Lower lobe of right lung (tissue), 2 donors: ENCODE results near the gene TTN. TPM values are rescaled to one million over a fixed set of nuclear protein-coding genes. Genes with fewer than 3 reads are reported as not detected.
A peak's percentile ranks its signal among the peaks of the same experiment; 100 is the strongest.

ENCODE experiments used
- ATAC-seq, 2 donors: fragments of 200-7000 bp; cut with Tn5 transposase; one replicate each; pipeline ENCODE4 v1.9.1; 2020 to 2022; ENCODE audit warnings: mild to moderate bottlenecking in 2 of 2, moderate library complexity in 2 of 2
- DNase-seq: peaks from one replicate; pipeline ENCODE4 v3.0.0-alpha.2; 2020
- H3K27ac ChIP-seq: fragments of 200-600 bp; one replicate; pipeline ENCODE4 v1.8.0; 2022
- H3K27me3 ChIP-seq: fragments of 200-600 bp; one replicate; pipeline ENCODE4 v1.8.0; 2022; ENCODE audit warnings: low read depth
- H3K36me3 ChIP-seq: fragments of 200-600 bp; one replicate; pipeline ENCODE4 v1.8.0; 2022; ENCODE audit warnings: mild to moderate bottlenecking
- H3K4me1 ChIP-seq: fragments of 200-600 bp; one replicate; pipeline ENCODE4 v1.8.0; 2022
- H3K4me3 ChIP-seq: fragments of 200-600 bp; one replicate; pipeline ENCODE4 v1.8.0; 2022; ENCODE audit warnings: mild to moderate bottlenecking
- H3K9me3 ChIP-seq: fragments of 200-600 bp; one replicate; pipeline ENCODE4 v1.8.0; 2022
- CTCF ChIP-seq: fragments of 200-600 bp; IDR thresholded peaks from one replicate; pipeline ENCODE4 v1.8.0; 2022; ENCODE audit warnings: antibody characterized with exemption, mild to moderate bottlenecking
- intact Hi-C: fragments of 100-400 bp; cut with DNase I; formaldehyde crosslinking; loops from one replicate; pipeline ENCODE4 v1.11.0; 2022
- total RNA-seq: library from RNA; stranded (reverse); fragmentation: NEBNext Ultra II Directional; extraction: Animal tissue kit (Norgen Biotek cat#: 25700); gene quantifications from one replicate; pipeline ENCODE4 v1.2.1, GENCODE V29; 2021
- donor health status: DM: no; HTN: yes; CAD: no; lungs with severe emphysema.

TTN gene
- total RNA-seq, 1 donor from 2014 or later: 40.3 TPM

GRCh38 chr2:178479275-178479616 is 328.0 kb downstream of the TTN start:
- ATAC-seq (no peak), DNase-seq (no peak)
- no peaks in the 10 kb centered on the region for H3K27me3 ChIP-seq
- H3K36me3 ChIP-seq: no peaks in the 10 kb centered on the region
- TF ChIP-seq CTCF: no peak
- H3K9me3 ChIP-seq: no peaks in the 10 kb centered on the region
- peak overlapping the region; percentile 96 for H3K27ac ChIP-seq
- H3K4me1 ChIP-seq: peaks cover 47% of the 10 kb centered on the region
- intact Hi-C loops: no loop called here
- peak overlapping the region; percentile 60 for H3K4me3 ChIP-seq

- DNase-seq: peak; percentile 92
- peak; percentile 77 for TF ChIP-seq CTCF
- intact Hi-C loops: no loop called here
- Histone ChIP-seq H3K4me3 (peak within 1 kb of the TSS; percentile 60), H3K4me1 (peaks cover 41% of the 10 kb centered on the region), H3K27ac (peak within 1 kb of the TSS; percentile 96), H3K27me3 (no peaks in the 10 kb centered on the region), H3K36me3 (no peaks in the 10 kb centered on the region), H3K9me3 (no peaks in the 10 kb centered on the region)
- peak; percentile 91 to 92 for ATAC-seq
These were observed 328.6 kb downstream of the TTN start, which contains the start of gene FKBP7 for GRCh38 chr2:178478439-178479274. Gene FKBP7 (minus strand): TSS chr2:178478600. CDS start chr2:178478499, 101 bp downstream.

GRCh38 chr2:178478130-178478438 is 329.1 kb downstream of the TTN start:
- Histone ChIP-seq H3K27me3 (no peaks in the 10 kb centered on the region), H3K9me3 (no peaks in the 10 kb centered on the region), H3K4me1 (peaks cover 37% of the 10 kb centered on the region), H3K36me3 (no peaks in the 10 kb centered on the region), H3K4me3 (peak overlapping the region; percentile 60), H3K27ac (peak overlapping the region; percentile 96)
- intact Hi-C loops: no loop called here
- DNase-seq (no peak), ATAC-seq (no peak)
- no peak for TF ChIP-seq CTCF

- H3K4me1 ChIP-seq: peaks cover 32% of the 10 kb centered on the region
- peak overlapping the region; percentile 60 for H3K4me3 ChIP-seq
- no peaks in the 10 kb centered on the region for H3K9me3 ChIP-seq
- H3K27me3 ChIP-seq: no peaks in the 10 kb centered on the region
- no peak for TF ChIP-seq CTCF
- ATAC-seq (no peak), DNase-seq (no peak)
- H3K36me3 ChIP-seq: no peaks in the 10 kb centered on the region
- intact Hi-C loops: no loop called here
- H3K27ac ChIP-seq: peak overlapping the region; percentile 96
These were observed 329.6 kb downstream of the TTN start for GRCh38 chr2:178477443-178478129.

- Histone ChIP-seq H3K27me3 (no peaks in the 10 kb centered on the region), H3K4me3 (no peak overlapping the region), H3K36me3 (no peaks in the 10 kb centered on the region), H3K9me3 (no peaks in the 10 kb centered on the region), H3K4me1 (peaks cover 21% of the 10 kb centered on the region), H3K27ac (no peak overlapping the region)
- intact Hi-C loops: no loop called here
- TF ChIP-seq CTCF: no peak
- DNase-seq (no peak), ATAC-seq (no peak)
These were observed 330.7 kb downstream of the TTN start for GRCh38 chr2:178476477-178476876.

Other genes starting within 250 kb of the TTN start
- 40.5 TPM for gene CCDC141, start 242.7 kb upstream of the TTN start, total RNA-seq